Posterior vena cava (tissue), 2 donors: Measurements from ENCODE around the gene NLK. TPM values are rescaled to one million over a fixed set of nuclear protein-coding genes. Genes with fewer than 3 reads are reported as not detected.
"Not testable (repeated sequence)": the region's sequence is repeated elsewhere in the genome, so short reads cannot be mapped to it uniquely, and the experiment has no call there.

Experiments used
- DNase-seq: peaks from one replicate; pipeline ENCODE4 v3.0.0-alpha.2; 2020; ENCODE audit warnings: low spot score
- intact Hi-C, 2 donors: fragments of 100-400 bp; cut with DNase I; formaldehyde crosslinking; loops; one replicate each; pipeline versions ENCODE4 v1.14.1 to v1.14.2; 2022 to 2023
- total RNA-seq, 2 donors: library from RNA; stranded (reverse); fragmentation: NEBNext Ultra II Directional; extraction: Animal tissue kit (Norgen Biotek cat#: 25700); gene quantifications; one replicate each; pipeline ENCODE4 v1.2.1, GENCODE V29; 2021
- donor health status: DM: yes; HTN: yes; CAD: no.
- donor health status: DM: yes; HTN: yes; CAD: no.

Gene NLK
- total RNA-seq, 2 donors from 2014 or later = 13.1 to 13.6 TPM

DNA sequence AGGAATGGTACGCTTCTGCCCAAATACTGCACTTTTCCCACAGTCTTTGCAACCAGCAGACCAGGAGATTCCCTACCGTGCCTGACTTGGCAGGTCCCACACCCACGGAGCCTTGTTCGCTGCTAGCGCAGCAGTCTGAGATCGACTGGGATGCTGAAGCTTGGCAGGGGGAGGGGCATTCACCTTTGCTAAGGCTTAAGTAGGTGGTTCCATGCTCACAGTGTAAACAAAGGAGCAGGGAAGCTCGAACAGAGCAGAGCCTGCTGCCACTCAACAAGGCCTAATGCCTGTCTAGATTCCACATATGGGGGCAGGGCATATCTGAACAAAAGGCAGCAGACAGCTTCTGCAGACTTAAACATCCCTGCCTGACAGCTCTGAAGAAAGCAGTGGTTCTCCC lies 169.3 kb downstream of the NLK start:
- DNase-seq = no peak
- intact Hi-C loops = no loop called here

DNA sequence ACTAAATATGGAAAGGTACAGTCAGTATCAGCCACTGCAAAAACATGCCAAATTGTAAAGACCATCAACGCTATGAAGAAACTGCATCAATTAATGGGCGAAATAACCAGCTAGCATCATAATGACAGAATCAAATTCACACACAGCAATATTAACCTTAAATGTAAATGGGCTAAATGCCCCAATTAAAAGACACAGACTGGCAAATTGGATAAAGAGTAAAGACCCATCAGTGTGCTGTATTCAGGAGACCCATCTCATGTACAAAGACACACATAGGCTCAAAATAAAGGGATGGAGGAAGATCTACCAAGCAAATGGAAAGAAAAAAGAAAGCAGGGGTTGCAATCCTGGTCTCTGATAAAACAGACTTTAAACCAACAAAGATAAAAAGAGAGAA lies 171.1 kb downstream of the NLK start:
- DNase-seq, intact Hi-C loops: not testable (repeated sequence)

DNA sequence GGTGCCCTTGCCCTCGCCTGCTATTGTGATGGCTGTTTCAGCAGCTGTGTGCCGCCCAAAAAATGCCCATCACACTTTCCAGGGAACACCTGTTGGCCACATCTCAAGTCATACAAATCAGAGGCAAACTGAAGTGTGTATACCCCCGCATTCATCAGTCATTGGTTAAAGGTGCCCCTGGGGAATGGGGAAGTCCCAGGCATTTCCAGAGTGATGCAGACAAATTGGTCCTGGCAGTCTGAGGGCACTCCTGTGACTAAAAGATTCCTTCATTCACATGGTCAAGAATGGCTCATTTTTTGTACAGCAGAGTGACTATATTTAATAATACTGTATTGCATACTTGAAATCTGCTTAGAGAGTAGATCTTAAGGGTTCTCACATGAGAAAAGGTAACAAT lies 173.6 kb downstream of the NLK start:
- DNase-seq = no peak
- intact Hi-C loops = no loop called here

DNA sequence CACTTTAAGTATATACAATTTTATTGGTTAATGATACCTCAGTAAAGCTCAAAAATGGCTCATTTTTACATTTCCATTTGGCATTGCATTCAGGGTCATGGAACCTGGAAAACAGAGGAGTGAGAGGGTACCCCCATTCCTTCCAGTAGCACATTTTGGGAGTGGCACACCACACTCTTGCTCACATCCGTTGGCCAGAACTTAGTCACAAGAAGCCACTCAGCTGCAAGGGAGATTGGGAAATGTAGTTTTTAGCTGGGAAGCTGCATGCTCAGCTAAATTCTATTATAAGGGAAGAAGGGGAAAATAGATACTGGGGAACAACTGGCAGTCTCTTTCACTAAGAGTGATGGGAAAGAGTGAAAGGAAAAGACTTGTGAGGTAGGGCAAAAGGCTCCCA lies 174.1 kb downstream of the NLK start:
- no peak for DNase-seq
- intact Hi-C loops = no loop called here

DNA sequence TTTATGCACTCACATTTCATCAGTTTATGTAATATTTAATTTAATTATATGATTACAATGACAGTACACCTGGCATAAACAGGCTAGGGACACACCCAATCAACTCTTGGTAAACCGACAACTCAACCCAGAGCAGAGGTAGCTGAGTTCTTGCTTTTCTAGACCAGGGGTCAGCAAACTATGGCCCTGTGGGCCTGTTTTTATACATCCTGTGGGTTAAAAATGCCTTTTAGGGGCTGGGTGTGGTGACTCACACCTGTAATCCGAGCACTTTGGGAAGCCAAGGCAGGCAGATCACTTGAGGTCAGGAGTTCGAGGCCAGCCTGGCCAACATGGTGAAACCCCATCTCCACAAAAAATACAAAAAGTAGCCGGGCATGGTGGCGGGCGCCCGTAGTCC lies 177.3 kb downstream of the NLK start:
- DNase-seq = no peak
- intact Hi-C loops = no loop called here

DNA sequence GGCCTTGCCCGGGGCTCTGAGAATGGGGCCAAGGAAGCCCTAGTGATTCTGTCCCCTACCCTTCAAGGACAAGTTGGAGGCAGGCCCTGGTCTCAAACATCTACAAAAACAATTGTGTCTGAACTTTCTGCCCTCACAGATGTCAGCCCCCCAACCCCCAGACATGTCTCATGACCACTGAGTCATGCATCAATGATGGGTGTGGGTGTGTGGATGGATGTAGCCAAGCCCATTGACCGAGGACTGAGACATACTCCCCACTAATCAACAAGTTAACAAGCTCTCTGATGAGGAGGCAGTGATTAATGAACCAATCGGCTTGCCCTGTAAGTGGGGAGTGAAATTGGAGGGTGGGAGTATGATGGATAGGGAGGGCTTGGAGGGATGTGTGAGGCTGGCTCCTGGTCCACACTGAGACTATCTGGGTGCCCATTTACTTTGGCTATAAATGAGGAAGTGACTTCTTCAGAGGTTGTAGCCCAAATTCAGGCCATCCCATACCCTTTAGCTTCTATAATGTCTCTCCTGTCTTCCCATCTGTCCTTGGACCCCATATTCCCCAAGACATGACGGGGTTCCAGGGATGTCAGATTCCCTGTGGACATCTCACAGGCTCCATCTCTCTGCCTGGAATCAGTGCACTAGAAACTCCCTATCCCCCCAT lies 179.4 kb downstream of the NLK start:
- intact Hi-C loops = no loop called here

DNA sequence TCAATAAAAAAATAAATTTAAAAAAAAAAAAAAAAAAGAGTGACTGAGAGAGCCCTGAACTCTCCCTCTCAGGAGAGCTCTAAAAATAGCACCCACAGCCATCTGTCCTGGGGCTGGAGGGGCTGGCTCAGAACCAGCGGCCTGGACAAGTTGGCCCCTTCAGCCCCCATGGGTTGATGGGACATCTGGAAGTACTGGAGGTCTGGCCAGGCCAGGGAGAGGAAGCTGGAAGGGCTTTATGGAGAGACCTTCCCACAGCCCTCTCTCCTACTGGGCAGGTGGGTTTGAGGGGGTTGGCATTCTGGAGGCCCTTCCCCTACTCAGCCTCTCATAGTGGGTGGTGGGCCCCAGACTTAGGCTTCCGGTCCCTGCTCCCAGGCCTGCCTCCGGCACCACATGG lies 182.8 kb downstream of the NLK start:
- peak; percentile 54 for DNase-seq
- intact Hi-C loops = loop anchor here in 1 of 2 donors (5.0 kb wide), 1 partner anchor 67 kb away; no protein-coding TSS in a partner anchor

More for the DNA sequence above, 179.4 kb downstream of the NLK start:
- no peak for DNase-seq

DNA sequence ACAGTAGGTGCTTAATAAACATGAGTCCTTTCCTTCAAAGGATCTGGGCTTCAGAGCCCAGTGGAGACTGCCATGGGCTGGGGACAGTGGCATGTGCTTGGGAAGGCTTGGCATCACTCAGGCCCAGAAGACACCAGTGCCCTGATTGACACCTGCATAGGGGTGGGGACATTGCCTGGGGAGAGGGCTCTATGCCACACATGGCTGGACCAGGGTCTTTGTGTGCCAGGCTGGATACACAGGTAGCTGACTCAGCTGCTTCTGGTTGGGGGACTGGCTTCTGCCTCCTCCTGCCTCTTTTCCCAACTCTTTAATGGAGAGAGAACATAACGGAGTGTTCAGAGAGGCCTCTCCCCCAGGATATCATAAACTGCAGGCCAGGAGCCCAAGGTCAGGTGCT lies 183.4 kb downstream of the NLK start:
- peak; percentile 51 for DNase-seq
- intact Hi-C loops = loop anchor here in 1 of 2 donors (5.0 kb wide), 1 partner anchor 66 kb away; no protein-coding TSS in a partner anchor

DNA sequence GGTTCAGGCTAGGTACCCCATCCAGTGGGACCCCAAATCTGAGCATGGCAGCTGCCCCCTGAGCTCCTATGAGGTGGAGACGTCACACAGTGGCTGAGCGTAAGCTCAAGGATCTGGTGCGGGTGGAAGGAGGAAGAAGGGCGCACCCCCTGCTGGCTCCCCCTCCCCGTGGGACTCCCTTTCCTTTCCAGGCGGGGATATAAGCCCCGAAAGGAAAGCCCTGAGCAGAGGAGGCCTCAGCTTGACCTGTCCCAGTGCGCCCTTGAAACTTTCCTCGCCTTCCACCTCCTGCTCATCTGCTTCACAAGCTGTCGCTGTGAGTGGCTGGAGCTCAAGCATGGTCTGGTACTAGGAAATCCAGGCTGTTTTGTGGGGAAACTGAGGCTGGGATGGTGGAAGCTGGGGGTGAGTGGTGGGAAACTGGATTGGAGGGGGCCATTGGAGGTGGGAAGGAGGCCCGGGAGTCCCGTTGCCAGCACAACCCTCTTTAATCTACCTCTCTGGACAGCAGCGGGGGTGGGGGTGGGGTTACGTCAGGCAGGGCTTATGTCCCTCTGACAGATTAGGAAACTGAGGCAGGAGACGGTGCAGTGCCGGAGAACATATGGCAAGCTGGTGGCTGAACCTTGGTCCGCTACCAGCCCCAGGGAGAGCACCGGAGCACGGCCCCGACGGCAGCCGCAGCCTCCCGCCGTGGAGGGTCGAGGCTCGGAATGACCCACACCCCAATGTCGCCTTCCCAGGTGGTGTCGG lies 184.3 kb downstream of the NLK start:
- peak; percentile 65 for DNase-seq
- intact Hi-C loops = loop anchor here in 1 of 2 donors (5.0 kb wide), 1 partner anchor 66 kb away; no protein-coding TSS in a partner anchor

DNA sequence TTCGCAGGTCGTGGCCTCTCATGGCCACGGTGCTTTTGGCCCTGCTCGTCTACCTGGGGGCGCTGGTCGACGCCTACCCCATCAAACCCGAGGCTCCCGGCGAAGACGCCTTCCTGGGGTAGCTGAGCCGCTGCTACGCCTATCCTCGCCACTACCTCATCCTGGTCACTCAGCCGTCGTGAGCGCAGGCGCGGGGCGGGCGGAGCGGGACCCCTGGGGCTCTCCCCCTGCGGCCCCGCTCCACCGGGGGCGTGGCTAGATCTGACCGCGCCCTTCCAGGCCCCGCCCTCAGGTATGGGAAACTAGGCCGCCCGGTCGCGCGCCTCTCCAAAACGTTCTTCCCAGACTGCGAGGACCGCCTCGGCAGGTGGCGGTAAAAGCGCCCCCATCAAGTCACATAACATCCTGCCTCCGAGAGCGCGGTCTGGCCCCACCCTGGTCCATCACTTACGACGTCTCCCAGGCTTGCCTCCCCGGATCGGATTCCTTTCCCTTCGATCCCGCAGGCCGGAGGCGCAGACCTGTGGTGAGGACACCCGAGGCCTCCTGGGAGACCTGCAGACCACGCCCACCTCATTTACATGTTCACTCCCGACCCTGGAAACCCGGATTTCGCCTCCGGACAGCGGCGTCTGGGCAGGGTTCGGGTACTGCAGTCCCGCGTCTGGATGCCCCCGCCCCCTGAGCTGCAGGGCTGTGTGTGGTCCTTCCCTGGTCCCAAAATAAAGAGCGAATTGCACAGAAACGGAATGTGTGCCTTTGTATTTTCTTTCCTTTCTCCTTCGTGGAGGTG lies 185.0 kb downstream of the NLK start:
- intact Hi-C loops = loop anchor here in 1 of 2 donors (5.0 kb wide), 1 partner anchor 65 kb away; no protein-coding TSS in a partner anchor
- DNase-seq = peak; percentile 78

DNA sequence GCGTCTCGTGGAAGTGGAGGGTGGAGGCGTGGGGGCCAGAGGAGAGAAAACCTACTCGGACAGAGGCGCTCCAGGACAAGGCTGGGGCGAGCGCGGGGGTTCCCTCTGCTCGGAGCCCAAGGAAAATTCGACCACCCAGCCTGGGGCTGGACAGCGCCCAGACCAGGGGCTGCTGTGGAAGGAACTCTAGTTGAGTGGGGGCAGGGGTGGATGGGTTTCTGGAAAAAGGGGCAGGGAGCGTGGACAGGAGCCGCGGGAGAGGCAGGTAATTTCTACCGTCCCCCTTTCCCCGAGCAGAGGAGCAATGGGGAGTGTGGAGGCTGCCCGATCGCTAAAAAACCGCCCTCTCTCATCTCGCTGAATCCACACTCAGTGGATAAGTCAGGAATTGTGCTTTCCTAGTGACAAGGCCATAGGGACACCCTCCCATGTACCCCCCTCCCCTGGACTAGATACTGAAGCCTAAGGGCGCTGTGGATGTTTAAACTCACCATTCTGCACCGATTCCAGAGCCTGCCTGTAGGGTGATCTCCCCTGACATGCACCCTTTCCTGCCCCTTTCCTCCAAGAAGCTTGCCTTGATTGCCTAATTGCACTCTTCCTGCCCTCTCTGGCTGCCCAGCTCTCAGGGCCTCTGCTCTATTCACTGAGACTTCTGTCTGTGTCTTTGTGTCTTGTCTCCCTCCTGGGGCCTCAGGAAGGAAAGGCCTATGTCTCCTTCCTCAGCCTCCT lies 185.8 kb downstream of the NLK start:
- DNase-seq = peak; percentile 55
- intact Hi-C loops = loop anchor here in 1 of 2 donors (5.0 kb wide), 1 partner anchor 64 kb away; no protein-coding TSS in a partner anchor

DNA sequence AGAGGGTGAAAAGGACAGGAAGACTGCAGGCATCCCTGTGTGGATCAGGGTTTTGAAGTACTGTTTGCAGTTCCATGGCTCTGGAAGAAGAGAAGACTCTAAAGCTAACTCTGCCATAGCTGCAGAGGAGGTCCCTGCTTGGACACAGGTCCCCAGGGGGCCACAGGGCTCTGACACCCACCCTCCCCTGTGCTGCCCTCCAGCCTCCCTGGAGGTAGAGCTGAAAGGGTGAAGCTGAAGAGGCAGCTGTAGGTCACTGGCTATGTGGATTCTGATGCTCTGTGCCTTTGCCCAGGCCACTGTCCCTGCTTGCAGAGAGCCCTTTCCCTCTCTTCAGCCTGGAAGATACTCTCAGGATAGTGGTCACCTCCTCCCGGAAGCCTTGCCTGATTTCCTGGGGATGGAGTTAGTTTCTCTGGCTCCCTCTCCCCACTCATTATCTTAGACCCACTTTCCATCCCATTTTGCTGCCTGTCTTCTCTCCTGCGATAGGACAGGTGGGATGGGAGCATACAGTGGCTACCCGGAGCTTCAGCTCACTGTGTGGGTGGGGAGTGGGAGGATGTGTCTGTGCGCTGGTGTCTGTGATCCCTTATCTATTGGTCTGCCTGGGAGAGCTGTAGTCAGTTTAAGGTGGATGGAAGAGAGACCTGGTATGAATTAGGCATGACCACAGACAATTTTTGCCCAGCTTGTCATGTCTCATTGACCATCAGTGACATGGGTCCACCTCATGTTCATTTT lies 186.7 kb downstream of the NLK start:
- intact Hi-C loops = loop anchor here in 1 of 2 donors (5.0 kb wide), 1 partner anchor 63 kb away; no protein-coding TSS in a partner anchor
- DNase-seq = peak; percentile 37

DNA sequence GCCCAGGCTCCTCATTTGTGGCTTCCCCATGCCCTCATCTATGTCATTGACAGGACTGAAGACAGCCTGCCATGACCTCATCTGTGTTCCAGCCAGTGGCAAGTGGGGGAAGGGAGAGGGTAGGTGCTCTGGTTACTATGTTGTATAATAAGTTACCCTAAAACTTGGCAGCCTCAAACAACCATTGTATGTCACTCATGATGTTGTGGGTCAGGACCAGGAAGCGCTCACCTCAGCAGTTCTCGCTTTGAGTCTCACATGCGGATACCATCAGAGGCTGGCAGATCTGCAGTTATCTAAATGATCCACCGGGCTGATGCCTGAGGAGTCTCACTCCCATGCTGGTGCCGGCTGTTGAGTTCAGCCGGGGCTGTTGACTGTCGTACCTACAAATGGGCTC lies 187.5 kb downstream of the NLK start:
- peak; percentile 43 for DNase-seq

DNA sequence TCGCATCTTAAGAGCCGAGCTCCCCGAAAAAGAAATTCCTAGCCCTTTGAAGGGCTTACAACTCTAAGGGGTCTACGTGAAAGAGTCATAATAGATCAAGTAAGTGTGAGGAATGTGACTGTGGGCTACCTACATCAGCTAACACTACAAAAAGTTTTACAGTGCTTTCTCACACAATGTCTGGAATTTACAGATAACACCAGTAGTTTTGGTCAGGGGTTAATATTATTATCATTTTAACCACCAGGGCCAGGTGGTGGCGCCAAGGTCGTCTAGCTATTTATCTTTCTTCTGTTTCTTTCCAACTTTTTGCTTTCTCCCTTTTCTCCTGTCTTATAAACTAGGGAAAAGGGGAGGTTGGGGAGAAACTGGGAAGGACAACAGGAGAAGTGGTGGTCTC lies 188.1 kb downstream of the NLK start:
- DNase-seq, intact Hi-C loops: not testable (repeated sequence)

More for the DNA sequence above, 187.5 kb downstream of the NLK start:
- intact Hi-C loops = no loop called here

DNA sequence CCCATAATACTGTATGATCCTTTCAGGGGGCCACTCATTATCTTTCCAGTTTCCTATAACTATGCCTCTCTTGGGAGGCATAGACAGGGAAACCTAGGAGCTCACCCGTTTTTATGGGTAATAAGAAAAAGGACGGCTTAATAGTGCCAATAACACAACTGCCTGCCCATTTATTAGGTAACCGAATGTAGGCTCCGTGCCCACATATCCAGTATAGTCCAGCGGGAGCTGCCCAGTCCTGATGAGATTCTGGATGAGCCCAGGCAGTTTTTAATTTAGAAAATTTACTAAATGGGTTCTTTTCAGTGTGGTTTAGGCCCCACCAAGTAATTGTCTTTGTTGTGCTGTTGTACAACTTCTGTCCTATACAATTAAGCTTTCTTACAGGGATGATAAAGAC lies 189.1 kb downstream of the NLK start:
- intact Hi-C loops, DNase-seq: not testable (repeated sequence)

DNA sequence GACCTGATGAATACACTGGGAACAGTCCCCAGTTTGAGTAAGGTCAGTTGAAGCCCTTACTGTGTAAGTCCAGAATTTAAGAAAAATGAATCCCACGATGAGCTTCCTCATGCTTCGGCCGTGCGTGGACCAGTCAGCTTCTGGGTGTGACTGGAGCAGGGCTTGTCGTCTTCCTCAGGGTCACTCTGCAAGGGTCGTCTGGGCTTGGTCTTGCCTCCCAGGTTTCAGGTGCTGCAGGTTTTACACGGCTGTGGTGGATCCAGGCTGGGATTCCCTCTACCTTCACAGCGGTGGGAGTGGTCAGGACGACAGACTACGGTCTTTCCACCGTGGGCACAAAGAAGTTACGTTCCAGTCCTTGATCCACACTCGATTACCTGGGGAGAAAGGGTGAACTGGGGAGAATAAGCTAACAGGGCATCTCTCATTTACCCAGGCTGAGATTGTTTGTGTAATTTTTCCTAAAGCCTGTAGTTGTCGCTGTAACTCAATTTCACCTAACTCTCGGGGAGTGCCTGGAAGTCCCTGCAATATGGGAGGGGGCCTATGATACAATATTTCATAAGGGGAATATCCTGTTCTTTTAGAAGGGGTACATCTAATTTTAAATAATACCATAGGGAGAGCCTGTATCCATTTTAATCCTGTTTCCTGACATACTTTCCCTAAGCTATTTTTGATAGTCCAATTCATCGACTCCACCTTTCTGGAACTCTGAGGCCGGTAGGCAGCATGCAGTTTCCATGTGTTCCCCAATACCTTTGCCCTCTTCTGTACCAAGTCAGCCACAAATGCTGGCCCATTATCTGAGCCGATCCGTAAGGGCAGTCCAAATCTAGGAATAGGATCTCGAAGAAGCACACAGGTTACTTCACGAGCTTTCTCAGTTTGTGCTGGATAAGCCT lies 190.7 kb downstream of the NLK start:
- DNase-seq = peak; percentile 25
- intact Hi-C loops = not testable (repeated sequence)
